HG02763 (cell line): ENCODE results near the gene NENF.
"Not testable (repeated sequence)": the region's sequence is repeated elsewhere in the genome, so short reads cannot be mapped to it uniquely, and the experiment has no call there.

ENCODE experiments used
- ATAC-seq: cut with Tn5 transposase; IDR thresholded peaks from one replicate; pipeline ENCODE4 v1.9.1; 2021; ENCODE audit warnings: mild to moderate bottlenecking, moderate library complexity; ENCODE audit not compliant: unreplicated experiment

Gene NENF

DNA sequence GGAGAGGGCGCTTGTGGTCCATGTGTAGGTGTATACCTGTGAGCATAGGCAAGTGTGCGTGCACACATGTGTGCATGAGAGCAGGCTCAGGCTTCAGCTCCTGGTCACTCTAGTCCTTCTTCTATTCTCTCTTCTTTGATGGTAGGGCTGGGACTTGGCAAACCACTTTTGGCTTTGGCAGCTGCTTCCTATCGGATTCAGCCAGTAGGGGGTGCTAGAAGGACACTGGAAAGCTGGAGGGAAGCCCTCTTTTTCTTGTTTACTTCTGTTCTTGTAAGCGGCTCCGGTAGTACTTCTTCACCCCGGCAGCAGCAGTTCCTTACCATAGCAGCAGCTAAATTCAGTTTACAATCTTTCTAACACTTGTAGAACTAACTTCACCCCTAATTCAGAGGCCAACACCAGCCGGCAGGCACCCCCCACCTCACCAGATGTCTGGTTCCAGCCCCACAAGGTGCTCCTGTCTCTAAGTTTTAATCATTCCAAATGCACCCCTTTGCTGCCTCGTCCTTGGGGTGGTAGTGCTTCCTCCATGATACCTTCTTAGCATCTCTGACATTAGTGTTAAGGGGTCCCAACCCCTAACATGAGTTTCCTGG, 25.1 kb downstream of the NENF start:
- no peak for ATAC-seq

DNA sequence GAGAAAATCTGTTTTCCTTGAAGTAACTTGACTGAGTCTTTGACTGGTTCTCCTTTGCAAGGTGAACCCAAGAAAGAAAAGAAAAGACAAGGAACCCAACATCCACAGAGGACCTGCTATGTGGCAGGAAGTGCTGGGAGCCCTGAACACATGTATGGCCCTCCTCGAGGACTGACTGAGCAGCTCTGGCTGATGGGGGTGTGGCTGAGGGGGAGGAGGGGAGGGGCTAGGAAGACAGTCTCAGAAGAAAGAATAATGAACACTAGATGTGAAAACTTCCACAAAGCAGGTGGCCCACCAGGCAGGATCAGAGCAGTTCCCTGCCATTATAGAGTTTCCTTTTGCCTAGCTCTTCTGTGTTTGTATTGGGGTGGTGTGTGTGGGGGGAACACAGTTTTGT, 26.1 kb downstream of the NENF start:
- no peak for ATAC-seq

DNA sequence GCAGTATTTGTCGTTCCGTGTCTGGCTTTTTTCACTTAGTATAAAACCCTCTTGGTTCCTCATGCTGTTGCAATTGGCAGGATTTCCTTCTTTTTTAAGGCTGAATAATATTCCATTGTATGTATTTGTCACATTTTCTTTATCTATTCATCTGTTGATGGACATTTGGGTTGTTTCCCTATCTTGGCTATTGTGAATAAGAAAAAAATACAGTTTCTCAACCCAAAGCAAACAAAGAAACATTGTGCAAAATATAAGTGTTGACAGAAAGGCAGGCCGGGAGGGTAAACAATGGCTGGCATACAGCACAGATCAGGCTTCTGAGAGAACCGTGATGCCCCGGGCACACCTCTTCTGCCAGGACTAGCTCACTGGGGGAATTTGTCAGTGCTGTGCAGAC, 26.9 kb downstream of the NENF start:
- no peak for ATAC-seq

DNA sequence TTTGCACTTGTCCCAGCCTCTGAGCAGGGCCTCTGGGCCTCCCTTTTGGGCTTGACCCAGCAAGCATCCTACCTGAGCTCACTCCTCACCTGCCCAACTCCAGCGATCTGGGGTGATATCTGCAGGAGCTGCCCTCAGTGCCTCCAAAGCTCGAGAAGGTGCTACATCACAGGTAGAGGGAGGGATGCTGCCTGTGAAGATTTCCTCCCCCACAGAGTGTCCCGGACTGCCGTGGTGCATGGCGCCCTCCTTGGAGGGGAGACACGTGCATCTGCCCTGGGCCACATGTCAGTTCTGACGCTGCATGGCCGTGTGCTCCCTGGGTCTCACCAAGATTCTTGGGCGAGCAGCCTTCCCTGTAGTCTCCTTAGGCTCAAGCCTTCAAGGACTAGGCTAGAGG, 27.7 kb downstream of the NENF start:
- no peak for ATAC-seq

DNA sequence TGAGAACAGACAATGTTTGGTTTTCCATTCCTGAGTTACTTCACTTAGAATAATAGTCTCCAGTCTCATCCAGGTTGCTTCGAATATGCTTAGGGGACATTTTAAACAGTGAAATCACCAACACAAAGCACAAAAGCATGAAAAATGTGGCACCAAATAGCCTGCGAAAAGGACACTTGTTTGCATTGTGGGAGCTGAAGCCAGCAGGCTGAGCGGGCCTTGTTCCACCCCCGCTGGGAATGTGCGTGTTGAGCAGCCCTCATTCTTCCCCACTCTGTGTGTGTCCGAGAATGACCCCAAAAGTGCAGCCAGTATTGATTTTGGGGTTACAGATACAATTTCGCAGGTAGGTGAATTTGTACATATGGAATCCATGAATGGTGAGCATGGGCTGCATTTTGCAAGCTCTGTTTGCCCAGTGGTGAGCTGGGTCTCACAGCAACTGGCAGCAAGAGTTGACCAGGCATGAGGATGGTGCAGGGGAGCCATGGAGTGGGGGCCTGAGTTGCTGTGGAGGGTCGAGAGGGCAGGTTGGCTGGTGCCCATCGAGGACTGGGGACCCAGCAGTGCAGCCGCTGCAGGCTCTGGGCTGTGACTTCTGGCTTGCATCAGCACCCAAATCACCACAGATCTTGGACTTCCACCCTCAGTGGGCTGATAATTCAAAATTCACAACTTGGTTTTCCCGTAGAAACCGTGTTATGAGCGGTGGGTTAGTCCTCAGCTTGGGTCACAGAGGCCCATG, 29.4 kb downstream of the NENF start:
- no peak for ATAC-seq

DNA sequence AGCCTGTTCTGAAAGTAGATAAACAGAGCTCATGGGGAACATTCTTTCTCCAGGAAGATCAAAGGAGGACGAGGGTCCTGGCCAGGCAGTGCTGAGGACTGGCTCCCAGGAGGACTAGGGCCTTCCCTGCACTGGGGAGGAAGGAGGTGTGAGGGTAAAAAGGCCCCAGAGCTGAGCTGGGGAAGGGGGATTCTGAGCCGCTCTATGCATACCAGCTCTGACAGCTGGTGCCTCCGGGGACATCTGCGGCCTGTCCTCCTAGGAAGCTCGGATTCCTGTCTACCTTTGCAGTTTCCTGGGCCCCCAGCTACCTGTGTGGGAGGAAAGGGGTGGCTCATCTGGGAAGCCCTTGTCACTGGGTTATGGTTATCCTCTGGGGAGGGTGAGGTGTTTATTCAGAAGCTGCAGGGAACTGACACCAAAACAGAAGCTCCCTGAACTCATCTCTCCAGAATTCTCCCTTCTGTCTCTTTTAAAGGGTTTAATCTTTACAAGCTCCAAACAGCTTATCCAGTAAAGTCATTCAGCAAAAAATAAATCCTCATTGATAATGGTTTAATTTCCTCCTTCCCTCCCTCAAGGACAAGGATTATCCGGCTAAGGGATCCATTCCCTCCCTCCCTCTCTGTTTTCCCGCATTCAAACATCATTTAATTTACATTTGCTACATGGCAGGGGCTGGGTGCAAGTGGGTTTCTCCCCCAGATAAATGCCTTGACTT, 31.0 kb downstream of the NENF start:
- no peak for ATAC-seq

DNA sequence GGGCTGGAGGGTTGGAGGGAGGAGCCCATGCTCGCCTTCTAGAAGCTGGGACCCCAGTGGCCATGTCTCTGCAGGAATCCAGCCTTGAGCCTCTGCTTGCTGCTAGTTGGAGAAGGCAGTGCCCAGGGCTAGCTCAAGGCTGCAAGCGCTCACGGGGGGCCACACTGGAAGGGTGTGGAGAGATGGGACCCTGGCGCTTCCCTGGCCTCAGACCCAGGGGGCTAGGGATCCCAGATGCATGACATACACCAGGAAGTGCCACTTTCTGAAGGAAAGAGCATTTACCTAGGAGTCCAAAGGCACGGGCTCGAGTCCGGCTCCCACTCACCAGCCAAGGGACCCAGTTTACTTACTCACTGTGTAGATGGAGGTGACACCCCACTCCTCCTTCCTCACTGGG, 32.6 kb downstream of the NENF start:
- ATAC-seq, result no peak

DNA sequence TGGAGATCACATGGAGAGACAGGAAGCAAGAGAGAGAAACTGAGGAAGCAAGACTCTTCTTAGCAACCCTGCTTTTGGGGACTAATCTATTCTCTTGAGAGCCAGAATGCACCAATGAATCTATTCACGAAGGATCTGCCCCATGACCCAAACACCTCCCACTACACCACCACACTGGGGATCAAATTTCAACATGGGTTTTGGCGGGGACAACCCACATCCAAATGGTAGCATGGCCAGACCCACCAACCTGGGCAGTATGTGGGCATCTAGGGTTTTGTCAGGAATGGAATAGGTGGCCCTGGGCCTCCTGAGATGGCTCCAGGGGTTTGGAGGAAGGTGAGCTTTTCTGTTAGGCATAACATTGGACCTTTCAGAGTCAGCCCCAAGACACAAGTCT, 33.7 kb downstream of the NENF start:
- ATAC-seq, result no peak

DNA sequence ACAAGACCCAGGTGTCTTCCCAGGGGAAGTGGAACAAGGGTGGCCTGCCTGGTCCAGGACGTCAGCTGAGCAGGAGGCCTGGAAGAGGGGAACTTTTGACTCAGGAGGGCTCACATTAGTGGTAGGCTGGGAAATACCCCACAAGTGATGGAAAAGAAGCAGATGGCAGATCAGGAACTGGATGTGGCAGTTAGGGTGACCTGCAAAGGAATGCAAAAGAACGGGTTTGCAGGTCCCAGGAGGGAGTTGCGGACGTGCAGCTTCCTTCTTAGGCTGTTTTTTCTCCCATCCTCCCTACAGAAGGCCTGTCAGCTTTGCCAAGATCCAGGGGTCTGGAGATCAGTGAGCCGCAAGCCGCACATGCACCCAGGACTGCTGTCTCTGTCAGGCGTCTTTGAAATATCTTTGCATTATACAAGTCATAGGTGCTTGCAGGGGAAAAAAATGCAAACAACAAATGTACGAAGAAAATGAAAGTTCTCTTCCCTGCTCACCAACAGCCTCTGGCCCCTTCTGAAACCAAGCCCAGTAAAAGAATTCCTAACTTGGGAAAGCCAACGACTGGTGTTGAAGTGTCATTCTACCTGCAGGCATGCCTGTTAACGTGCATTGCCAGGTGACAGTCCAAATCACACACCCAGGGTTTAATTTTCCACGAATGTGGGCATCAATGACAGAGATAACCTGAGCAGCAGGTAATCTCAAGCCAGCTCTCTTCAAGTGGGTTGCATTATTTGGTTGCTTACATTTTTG, 34.4 kb downstream of the NENF start:
- no peak for ATAC-seq

DNA sequence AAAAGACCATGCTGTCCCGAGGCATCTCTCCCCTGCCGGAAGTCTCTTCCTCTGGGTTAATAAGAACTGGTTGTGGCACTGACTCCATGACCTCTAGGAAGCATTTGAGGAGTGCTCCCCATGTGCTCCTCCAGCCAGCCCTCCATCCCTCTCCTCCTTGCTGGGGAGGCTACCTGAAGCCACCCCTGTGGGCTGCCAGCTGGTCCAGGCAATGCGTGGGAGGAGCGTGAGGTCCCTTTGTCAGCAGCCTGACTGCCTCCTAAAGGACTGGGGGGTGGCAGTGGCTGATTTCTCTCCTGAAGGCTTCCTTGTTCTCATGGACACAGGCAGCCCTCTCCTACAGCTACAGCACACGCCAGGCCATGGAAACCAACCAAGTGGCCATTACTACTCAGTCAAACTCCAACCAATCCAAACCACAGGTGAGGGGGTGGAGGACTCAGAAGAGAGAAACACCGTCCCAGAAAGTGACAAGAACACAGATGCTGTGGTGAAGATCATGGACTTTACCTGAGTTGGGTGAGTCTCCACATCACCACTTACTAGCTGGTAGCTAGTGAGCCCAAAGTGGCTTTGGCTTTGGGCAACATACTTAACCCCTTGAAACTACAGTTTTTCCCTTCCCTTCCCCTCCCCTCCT, 35.2 kb downstream of the NENF start:
- ATAC-seq, result no peak

DNA sequence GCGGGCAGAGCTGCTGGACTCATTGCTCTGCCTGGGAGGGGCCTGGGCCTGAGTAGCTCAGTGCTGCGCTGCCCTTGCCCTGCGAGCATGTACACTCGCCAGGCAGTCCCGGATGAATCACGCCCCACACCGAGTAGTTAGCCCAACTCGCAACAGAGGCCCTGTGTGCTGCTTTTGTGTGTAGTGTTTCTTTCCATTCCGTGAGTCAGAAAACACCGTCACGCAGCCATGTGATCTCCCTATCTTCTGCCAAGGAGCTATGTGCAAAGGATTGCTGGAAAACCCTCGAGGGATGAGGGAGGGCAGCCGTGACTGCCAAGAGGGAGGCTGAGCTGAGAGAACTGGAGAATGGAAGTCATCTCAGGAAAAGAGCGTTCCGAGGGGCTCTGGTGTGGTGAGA, 37.3 kb downstream of the NENF start:
- no peak for ATAC-seq

DNA sequence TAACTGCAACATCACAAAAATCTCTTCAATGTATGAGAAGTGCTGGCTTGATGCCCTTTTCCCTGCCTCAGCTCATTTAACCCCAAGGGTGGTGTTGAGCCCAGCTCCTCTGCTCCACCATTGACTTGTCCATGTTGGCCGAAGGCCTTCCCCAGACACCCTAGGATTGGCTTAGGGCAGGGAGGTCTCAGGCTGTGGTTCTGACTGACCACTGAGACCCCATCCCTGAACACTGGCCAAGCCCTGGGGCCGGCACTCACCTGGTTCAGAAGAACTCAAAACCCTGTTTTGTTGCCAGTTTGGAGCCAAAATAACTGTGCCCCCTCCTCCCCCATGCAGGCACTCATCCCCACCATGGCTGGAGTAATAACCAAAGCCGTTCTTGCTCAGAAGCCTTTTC, 38.6 kb downstream of the NENF start:
- no peak for ATAC-seq

DNA sequence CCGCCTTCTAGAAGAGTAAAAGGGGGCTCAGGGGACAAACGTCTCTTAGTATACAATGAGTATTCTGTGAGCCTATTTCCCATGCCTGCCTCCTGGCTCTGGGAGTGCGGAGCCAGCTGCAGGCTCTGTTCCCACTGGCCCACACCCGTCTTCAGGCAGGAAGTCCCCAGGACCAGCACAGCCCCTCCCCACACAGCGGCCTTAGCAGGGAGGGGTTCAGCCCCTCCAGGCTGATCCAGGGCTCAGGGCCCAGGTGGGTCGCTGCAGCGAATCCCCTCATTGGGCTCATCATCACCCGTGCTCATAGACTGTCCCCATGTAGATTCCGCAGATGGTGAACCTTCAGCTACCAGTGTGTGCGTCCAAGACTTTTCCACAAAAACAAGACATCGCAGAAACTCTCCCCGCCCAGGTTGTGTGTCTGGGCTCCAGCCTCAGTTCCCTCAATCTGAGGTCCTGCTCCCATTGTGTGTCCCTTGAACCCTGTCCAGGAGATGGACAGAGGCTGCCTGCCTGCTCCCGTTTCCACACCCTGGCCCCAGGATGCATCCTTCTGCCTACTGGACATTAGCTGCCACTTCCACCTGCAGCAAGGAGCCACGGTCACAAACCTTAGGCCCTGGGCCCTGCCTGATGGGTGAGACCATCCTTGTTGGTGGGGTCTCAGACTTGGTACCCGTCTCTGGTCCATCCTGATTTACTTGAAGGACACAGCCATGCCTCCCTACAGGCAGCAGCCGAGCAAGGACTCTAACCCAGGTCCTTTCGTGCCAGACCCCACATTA, 39.4 kb downstream of the NENF start:
- no peak for ATAC-seq

DNA sequence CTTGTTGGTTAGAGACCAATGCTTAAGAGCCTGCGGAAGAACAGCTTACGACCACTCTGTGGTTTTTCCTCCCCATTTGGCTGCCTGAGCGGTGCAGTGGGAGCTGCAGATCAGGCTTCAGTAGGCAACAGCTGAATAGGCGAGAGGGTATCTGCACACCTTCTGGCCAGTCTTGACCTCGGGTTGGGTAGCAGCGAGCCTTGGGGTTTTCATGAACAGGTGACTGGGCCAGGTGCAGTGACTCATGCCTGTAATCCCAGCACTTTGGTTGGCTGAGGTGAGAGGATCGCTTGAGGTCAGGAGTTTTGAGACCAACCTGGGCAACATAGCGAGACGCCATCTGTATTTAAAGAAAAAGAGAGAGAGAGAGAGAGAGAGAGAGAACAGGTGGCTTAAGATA, 41.0 kb downstream of the NENF start:
- ATAC-seq, result no peak

DNA sequence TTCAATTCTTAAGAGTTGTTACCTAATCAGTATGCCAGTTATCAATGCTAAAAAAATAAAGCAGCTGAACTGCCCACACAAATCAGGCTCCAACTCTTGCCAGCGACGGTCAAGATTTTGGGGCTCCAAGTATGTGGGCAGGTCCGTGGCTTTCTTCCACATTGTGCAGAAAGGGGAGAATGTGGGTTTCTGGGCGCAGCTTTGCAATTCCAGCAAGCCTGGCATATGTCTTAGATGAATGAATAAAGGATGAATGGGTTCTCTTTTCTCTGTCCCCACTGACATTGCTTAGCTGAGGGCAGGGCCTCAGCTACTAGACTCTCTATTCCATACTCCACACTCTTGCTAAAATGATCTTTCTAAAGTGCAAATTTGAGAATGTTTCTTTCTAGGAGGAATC, 42.4 kb downstream of the NENF start:
- no peak for ATAC-seq

DNA sequence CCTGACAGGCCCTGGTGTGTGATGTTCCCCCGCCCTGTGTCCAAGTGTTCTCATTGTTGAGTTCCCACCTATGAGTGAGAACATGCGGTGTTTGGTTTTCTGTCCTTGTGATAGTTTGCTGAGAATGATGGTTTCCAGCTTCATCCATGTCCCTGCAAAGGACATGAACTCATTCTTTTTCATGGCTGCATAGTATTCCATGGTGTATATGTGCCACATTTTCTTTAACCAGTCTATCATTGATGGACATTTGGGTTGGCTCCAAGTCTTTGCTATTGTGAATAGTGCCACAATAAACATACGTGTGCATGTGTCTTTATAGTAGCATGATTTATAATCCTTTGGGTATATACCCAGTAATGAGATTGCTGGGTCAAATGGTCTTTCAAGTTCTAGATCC, 43.1 kb downstream of the NENF start:
- not testable (repeated sequence) for ATAC-seq

DNA sequence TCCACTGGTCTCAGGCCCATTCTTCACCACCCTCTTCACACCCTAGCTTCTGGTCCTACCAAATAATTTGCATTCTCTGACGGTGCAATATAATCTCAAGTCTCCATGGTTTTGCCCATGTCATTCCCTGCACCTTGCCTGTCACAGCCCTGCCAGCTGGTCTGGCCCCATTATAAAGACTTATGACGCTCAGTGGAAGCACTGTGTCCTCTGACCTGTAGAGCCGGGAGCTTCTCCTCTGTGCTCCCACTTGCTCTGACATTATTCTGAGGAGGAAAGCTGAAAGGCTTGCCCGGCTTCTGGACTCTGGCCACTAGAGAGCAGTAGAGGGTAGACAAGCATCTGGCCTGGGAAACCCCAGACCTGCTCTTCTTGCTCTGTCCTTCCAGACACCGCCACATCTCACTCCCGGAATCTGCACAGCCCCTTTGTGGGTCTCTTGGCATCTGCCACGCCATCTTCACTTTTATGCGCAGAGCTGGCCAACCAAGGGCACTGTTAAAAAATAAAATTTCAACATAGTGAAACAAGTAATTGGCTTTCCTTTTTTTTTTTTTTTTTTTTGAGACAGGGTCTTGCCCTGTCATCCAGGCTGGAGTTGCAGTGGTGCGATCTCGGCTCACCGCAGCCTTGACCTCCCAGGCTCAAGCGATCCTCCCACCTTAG, 44.4 kb downstream of the NENF start:
- peak; percentile 91 for ATAC-seq

DNA sequence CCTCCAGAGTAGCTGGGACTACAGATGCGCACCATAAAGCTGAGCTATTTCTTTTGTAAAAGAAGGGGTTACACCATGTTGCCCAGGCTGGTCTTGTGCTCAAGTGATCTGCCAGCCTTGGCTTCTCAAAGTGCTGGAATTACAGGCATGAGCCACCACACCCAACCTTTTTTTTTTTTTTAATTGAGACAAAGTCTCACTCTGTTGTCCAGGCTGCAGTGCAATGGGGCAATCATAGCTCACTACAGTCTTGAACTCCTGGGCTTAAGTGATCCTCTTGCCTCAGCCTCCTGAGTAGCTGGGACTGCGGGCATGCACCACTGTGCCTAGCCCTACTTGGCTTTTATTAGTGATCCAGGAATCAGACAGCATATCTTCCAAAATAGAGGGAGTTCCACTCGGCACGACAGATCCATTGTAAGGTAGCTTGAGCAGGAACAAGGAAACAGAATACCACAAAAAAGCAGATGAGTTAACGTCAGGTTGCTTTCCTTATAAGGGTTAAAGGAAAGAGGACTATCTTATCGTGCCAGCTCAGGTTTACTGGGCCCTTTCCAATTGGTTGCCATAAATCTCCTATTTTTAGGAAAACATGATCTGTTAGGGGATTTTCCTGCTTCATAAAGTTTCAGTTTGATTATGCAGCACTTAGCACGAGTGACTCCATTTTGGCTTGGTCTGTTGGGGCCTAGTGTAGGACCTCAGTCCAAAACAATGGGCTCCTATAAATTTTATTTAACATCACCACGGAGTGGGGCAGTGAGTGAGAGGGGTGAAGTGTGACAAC, 45.2 kb downstream of the NENF start:
- ATAC-seq, result no peak

DNA sequence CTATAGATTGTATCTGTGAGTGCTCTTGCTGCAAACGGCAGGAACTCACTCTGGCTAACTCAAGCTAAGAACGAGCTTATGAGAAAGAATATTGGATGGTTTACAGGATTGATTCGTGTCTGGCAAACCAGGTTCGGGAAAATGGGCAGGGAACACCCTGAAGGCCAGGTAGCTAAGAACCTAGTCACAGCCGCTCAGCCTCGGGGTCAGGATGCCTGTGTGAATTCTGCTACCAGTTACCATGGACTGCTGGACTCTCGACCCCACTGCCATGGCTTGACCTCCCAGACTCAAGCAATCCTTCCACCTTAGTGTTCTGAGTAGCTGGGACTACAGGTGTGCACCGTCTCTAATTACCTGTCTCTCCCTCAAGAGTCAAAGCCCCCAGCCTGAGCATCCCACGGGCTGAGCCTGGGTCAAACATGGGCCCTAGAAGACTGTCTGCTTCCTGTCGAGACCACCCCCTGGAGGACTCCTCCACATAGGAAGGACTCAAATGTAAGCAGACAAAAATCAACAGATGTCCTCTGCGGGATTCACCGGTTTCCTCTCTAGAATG, 45.8 kb downstream of the NENF start:
- no peak for ATAC-seq
